OCI-LY1 (cell line): Measurements from ENCODE around the gene ENPEP.

ENCODE experiments used
- H2AFZ ChIP-seq: fragments of 200-600 bp; sonication (generic), shearing (Covaris generic); 2 replicates; pipeline ENCODE4 v1.6.0; 2014; ENCODE audit warnings: antibody characterized with exemption, mild to moderate bottlenecking, low read length
- H3F3A ChIP-seq: fragments of 200-600 bp; sonication (generic), shearing (Covaris generic); 2 replicates; pipeline ENCODE4 v1.6.0; 2014; ENCODE audit warnings: mild to moderate bottlenecking, antibody characterized with exemption, low read length, moderate library complexity; ENCODE audit not compliant: insufficient read depth
- H3K27ac ChIP-seq: fragments of 200-600 bp; sonication (generic); 2 replicates; pipeline ENCODE4 v1.5.1; 2014; ENCODE audit warnings: low read length, mixed run types, mild to moderate bottlenecking, low read depth; ENCODE audit not compliant: poor library complexity, severe bottlenecking
- H3K27me3 ChIP-seq: fragments of 200-600 bp; sonication (generic); 2 replicates; pipeline ENCODE4 v1.6.0; 2014; ENCODE audit warnings: antibody characterized with exemption, mild to moderate bottlenecking, low read length, moderate library complexity; ENCODE audit not compliant: insufficient read depth
- H3K36me3 ChIP-seq: fragments of 200-600 bp; sonication (generic); 2 replicates; pipeline ENCODE4 v1.6.1; 2014; ENCODE audit warnings: mild to moderate bottlenecking, antibody characterized with exemption, low read length, moderate library complexity, mixed read lengths; ENCODE audit not compliant: insufficient read depth
- H3K4me1 ChIP-seq: fragments of 200-600 bp; sonication (generic); 2 replicates; pipeline ENCODE4 v1.5.1; 2014; ENCODE audit warnings: mild to moderate bottlenecking, low read length, moderate library complexity; ENCODE audit not compliant: insufficient read depth, severe bottlenecking
- H3K4me2 ChIP-seq: fragments of 200-600 bp; sonication (generic), shearing (Covaris generic); 2 replicates; pipeline ENCODE4 v1.6.1; 2014; ENCODE audit warnings: low read length
- H3K4me3 ChIP-seq: fragments of 200-600 bp; sonication (generic); 2 replicates; pipeline ENCODE4 v1.5.1; 2014; ENCODE audit warnings: low read length, low read depth, mild to moderate bottlenecking, mixed read lengths; ENCODE audit not compliant: poor library complexity, severe bottlenecking
- H3K79me2 ChIP-seq: fragments of 200-600 bp; shearing (Covaris generic); 2 replicates; pipeline ENCODE4 v1.6.1; 2016; ENCODE audit warnings: mixed run types, low read length, mixed read lengths; ENCODE audit not compliant: insufficient read depth
- H3K9ac ChIP-seq: fragments of 200-600 bp; sonication (generic), shearing (Covaris generic); 2 replicates; pipeline ENCODE4 v1.6.1; 2014; ENCODE audit warnings: mild to moderate bottlenecking, low read length, mixed read lengths
- H3K9me2 ChIP-seq: fragments of 200-600 bp; sonication (generic), shearing (Covaris generic); 2 replicates; pipeline ENCODE4 v1.6.1; 2014; ENCODE audit warnings: low read depth, mild to moderate bottlenecking, low read length, mixed read lengths
- H3K9me3 ChIP-seq: fragments of 200-600 bp; shearing (Covaris generic); 2 replicates; pipeline ENCODE4 v1.6.1; 2014; ENCODE audit warnings: low read length, mixed read lengths
- H4K20me1 ChIP-seq: fragments of 200-600 bp; sonication (generic), shearing (Covaris generic); 2 replicates; pipeline ENCODE4 v1.6.0; 2016; ENCODE audit warnings: mild to moderate bottlenecking, low read length; ENCODE audit not compliant: insufficient read depth
- EZH2 ChIP-seq: fragments of 200-600 bp; sonication (generic), shearing (Covaris generic); IDR thresholded peaks from 2 replicates; pipeline ENCODE4 v1.8.0; 2017; ENCODE audit warnings: borderline replicate concordance, mixed run types, mild to moderate bottlenecking, antibody characterized with exemption, low read length, moderate library complexity, mixed read lengths
- TF ChIP-seq, protein P1 (sequence below): fragments of 200-600 bp; sonication (generic), shearing (Covaris generic); IDR thresholded peaks from 2 replicates; pipeline ENCODE4 v1.5.1; 2017; ENCODE audit warnings: mild to moderate bottlenecking, antibody characterized with exemption, low read length, moderate library complexity, mixed read lengths

ENPEP gene

DNA sequence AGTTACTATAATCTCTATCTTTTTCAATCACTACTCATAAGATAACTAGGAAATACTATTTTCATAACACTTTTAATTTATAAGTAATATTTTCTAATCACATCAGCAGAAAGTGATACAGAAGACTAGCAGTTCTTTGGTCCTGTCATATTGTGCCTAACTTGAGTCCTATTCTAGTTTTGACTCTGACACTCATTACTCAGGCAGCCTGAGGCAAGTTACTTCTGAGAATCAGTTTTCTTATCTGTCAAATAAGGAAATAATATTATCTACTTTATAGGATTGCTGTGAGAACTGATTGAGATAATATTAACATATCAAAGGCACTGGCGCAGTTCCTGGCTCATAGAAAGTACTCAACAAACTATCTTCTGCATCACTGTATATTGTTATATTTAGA is 129.1 kb downstream of the ENPEP start:
- Histone ChIP-seq H3K4me3 (no peak overlapping the region), H3K9ac (no peak overlapping the region), H2AFZ (no peak overlapping the region), H3K27ac (no peak overlapping the region), H4K20me1 (no peaks in the 10 kb centered on the region), H3K9me2 (no peaks in the 10 kb centered on the region), H3K4me1 (no peaks in the 10 kb centered on the region), H3K36me3 (no peaks in the 10 kb centered on the region), H3K9me3 (no peaks in the 10 kb centered on the region), H3K4me2 (no peak overlapping the region), H3K27me3 (no peaks in the 10 kb centered on the region), H3F3A (no peaks in the 10 kb centered on the region), H3K79me2 (no peaks in the 10 kb centered on the region)
- TF ChIP-seq, protein P1, sequence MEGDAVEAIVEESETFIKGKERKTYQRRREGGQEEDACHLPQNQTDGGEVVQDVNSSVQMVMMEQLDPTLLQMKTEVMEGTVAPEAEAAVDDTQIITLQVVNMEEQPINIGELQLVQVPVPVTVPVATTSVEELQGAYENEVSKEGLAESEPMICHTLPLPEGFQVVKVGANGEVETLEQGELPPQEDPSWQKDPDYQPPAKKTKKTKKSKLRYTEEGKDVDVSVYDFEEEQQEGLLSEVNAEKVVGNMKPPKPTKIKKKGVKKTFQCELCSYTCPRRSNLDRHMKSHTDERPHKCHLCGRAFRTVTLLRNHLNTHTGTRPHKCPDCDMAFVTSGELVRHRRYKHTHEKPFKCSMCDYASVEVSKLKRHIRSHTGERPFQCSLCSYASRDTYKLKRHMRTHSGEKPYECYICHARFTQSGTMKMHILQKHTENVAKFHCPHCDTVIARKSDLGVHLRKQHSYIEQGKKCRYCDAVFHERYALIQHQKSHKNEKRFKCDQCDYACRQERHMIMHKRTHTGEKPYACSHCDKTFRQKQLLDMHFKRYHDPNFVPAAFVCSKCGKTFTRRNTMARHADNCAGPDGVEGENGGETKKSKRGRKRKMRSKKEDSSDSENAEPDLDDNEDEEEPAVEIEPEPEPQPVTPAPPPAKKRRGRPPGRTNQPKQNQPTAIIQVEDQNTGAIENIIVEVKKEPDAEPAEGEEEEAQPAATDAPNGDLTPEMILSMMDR, result no peak
- TF ChIP-seq EZH2, result no peak

DNA sequence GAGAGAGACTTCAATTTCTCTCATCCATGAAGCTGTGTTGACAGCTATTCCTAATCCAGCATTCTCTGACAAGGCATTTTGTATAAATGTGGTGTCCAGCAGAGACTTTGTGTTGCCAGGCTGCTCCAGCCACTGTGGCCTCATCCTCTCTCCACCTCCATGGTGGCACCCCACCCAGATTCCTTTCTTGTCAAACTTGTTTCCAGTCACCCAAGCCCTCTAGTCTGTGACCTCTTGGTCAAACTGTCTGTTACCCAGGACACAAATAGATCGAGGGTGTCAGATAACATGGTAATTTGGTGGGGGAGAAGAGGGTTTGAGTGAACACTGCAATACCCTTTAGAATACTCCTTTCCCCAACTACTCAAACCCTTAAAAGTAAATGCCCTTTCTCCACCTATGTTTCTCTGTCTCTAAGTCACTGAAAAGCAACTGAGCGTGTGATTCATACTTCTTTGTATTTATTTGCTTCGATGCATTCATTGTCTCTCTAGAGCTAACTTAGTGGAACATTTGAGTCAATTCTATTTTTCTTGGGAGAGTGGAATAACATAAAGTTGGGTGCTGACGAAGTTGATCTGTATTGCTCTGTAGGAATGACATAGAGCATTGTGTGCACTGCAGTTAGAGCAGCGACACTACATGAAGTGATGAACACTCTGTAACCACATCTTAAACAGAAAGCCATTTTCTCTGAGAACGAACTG is 133.2 kb downstream of the ENPEP start:
- H3K9me2 ChIP-seq, result no peaks in the 10 kb centered on the region
- no peaks in the 10 kb centered on the region for H3K27me3 ChIP-seq
- no peak overlapping the region for H3K9ac ChIP-seq
- no peaks in the 10 kb centered on the region for H4K20me1 ChIP-seq
- no peak overlapping the region for H3K27ac ChIP-seq
- H3K79me2 ChIP-seq, result no peaks in the 10 kb centered on the region
- H3K4me2 ChIP-seq, result no peak overlapping the region
- TF ChIP-seq EZH2, result no peak
- TF ChIP-seq, protein P1, result no peak
- no peaks in the 10 kb centered on the region for H3F3A ChIP-seq
- H3K4me3 ChIP-seq, result no peak overlapping the region
- no peak overlapping the region for H2AFZ ChIP-seq
- no peaks in the 10 kb centered on the region for H3K4me1 ChIP-seq
- H3K36me3 ChIP-seq, result no peaks in the 10 kb centered on the region
- H3K9me3 ChIP-seq, result no peaks in the 10 kb centered on the region

DNA sequence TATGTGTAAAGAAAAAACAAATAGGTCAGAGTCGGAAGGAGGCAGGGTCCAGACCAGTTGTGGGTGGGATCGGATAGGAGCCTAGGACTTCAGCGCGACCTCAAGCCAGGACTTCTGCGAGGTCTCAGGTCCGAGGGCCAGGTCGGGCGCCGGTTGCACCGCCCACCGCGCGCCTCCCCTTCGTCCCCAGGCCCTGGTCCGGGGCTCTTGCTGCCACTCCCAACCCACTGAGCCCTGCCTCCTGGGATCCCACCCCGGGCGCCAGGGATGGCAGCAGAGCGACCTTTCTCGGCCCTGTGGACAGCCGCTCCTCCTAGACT is 134.6 kb downstream of the ENPEP start:
- TF ChIP-seq, protein P1, result no peak
- no peak for TF ChIP-seq EZH2
- no peaks in the 10 kb centered on the region for H3F3A ChIP-seq

More for the DNA sequence above, 134.6 kb downstream of the ENPEP start:
- no peak overlapping the region for H3K9ac ChIP-seq
- H3K9me2 ChIP-seq, result no peaks in the 10 kb centered on the region
- no peaks in the 10 kb centered on the region for H3K27me3 ChIP-seq
- no peaks in the 10 kb centered on the region for H3K79me2 ChIP-seq
- no peak overlapping the region for H2AFZ ChIP-seq
- no peaks in the 10 kb centered on the region for H3K9me3 ChIP-seq
- H3K4me2 ChIP-seq, result no peak overlapping the region
- no peak overlapping the region for H3K4me3 ChIP-seq
- no peak overlapping the region for H3K27ac ChIP-seq
- H3K36me3 ChIP-seq, result no peaks in the 10 kb centered on the region
- no peaks in the 10 kb centered on the region for H3K4me1 ChIP-seq
- H4K20me1 ChIP-seq, result no peaks in the 10 kb centered on the region
